ENCODE results near the gene OR2H1. TPM values are rescaled to one million over a fixed set of nuclear protein-coding genes. Genes with fewer than 3 reads are reported as not detected.
"Not testable (repeated sequence)": the region's sequence is repeated elsewhere in the genome, so short reads cannot be mapped to it uniquely, and the experiment has no call there.

The OR2H1 gene
- not detected for total RNA-seq

- Mint-ChIP-seq H3K27ac (no peak within 1 kb of the TSS), H3K36me3 (ENCODE audit: low read depth) (no peaks in the 10 kb centered on the region), H3K4me1 (no peaks in the 10 kb centered on the region), H3K9me3 (ENCODE audit: low read depth) (no peaks in the 10 kb centered on the region), H3K27me3 (peaks cover 18% of the 10 kb centered on the region), H3K4me3 (no peak within 1 kb of the TSS)
- DNase-seq (no peak), ATAC-seq (no peak)
- ChIA-PET CTCF (no interaction called here), POLR2A (interaction anchor here (0.6 kb wide), 1 partner anchor 107 kb away, joined by 5 read pairs; no protein-coding TSS in a partner anchor)
- intact Hi-C loops (cut with DNase I, micrococcal nuclease), result no loop called here
Measured at GRCh38 chr6:29456971-29457370, at the start of gene OR2H1, which contains the start of gene OR11A1. Gene OR2H1 (plus strand): TSS chr6:29457155. CDS start chr6:29461770, 4,615 bp downstream. Gene OR11A1 (minus strand): TSS chr6:29457071. CDS start chr6:29427641, 29,430 bp downstream.

GRCh38 chr6:29414588-29414987 lies 42.4 kb upstream of the OR2H1 start, which contains the start of gene OR12D1:
Gene OR12D1 (plus strand): TSS chr6:29414928.
- no peak within 1 kb of the TSS for H3K27ac Mint-ChIP-seq
- DNase-seq (no peak), ATAC-seq (no peak)
- CTCF ChIA-PET, result no interaction called here
- intact Hi-C loops (cut with DNase I, micrococcal nuclease), result no loop called here
- H3K36me3 Mint-ChIP-seq (ENCODE audit: low read depth), result no peaks in the 10 kb centered on the region
- H3K27me3 Mint-ChIP-seq, result peaks cover 37% of the 10 kb centered on the region
- POLR2A ChIA-PET, result no interaction called here
- no peak within 1 kb of the TSS for H3K4me3 Mint-ChIP-seq
- no peaks in the 10 kb centered on the region for H3K4me1 Mint-ChIP-seq
- peaks cover 2% of the 10 kb centered on the region for H3K9me3 Mint-ChIP-seq (ENCODE audit: low read depth)

GRCh38 chr6:29419516-29419915 lies 37.4 kb upstream of the OR2H1 start:
- DNase-seq, result no peak
- POLR2A ChIA-PET, result no interaction called here
- ATAC-seq, result no peak
- CTCF ChIA-PET, result no interaction called here
- Mint-ChIP-seq H3K9me3 (ENCODE audit: low read depth) (no peaks in the 10 kb centered on the region), H3K36me3 (ENCODE audit: low read depth) (no peaks in the 10 kb centered on the region), H3K27me3 (peaks cover 36% of the 10 kb centered on the region), H3K27ac (no peak overlapping the region), H3K4me1 (peaks cover 4% of the 10 kb centered on the region), H3K4me3 (no peak overlapping the region)
- intact Hi-C loops (cut with DNase I, micrococcal nuclease), result no loop called here

- peaks cover 8% of the 10 kb centered on the region for H3K4me1 Mint-ChIP-seq
- no peaks in the 10 kb centered on the region for H3K36me3 Mint-ChIP-seq (ENCODE audit: low read depth)
- no peak overlapping the region for H3K4me3 Mint-ChIP-seq
- no peaks in the 10 kb centered on the region for H3K9me3 Mint-ChIP-seq (ENCODE audit: low read depth)
- H3K27me3 Mint-ChIP-seq, result peaks cover 43% of the 10 kb centered on the region
- intact Hi-C loops (cut with DNase I, micrococcal nuclease), result no loop called here
- ChIA-PET POLR2A (no interaction called here), CTCF (no interaction called here)
- no peak overlapping the region for H3K27ac Mint-ChIP-seq
- ATAC-seq, result no peak
- no peak for DNase-seq
Measured at GRCh38 chr6:29424168-29424567, 32.8 kb upstream of the OR2H1 start.

- Mint-ChIP-seq H3K4me1 (peaks cover 8% of the 10 kb centered on the region), H3K27me3 (peaks cover 46% of the 10 kb centered on the region), H3K4me3 (no peak overlapping the region), H3K36me3 (ENCODE audit: low read depth) (no peaks in the 10 kb centered on the region), H3K27ac (no peak overlapping the region), H3K9me3 (ENCODE audit: low read depth) (no peaks in the 10 kb centered on the region)
- POLR2A ChIA-PET, result no interaction called here
- ATAC-seq (peak; percentile 94), DNase-seq (peak; percentile 25)
- intact Hi-C loops (cut with DNase I, micrococcal nuclease), result no loop called here
- CTCF ChIA-PET, result interaction anchor here (0.6 kb wide), 1 partner anchor 8 kb away, joined by 3 read pairs; no protein-coding TSS in a partner anchor
Measured at GRCh38 chr6:29424575-29424974, 32.4 kb upstream of the OR2H1 start.

- no peak overlapping the region for H3K4me3 Mint-ChIP-seq
Measured at GRCh38 chr6:29425075-29425474, 31.9 kb upstream of the OR2H1 start.

GRCh38 chr6:29426654-29427053 lies 30.3 kb upstream of the OR2H1 start:
- no peaks in the 10 kb centered on the region for H3K9me3 Mint-ChIP-seq (ENCODE audit: low read depth)
- no peak overlapping the region for H3K4me3 Mint-ChIP-seq
- POLR2A ChIA-PET, result no interaction called here
- CTCF ChIA-PET, result no interaction called here
- no peak for DNase-seq
- H3K27me3 Mint-ChIP-seq, result peaks cover 38% of the 10 kb centered on the region
- H3K4me1 Mint-ChIP-seq, result peaks cover 8% of the 10 kb centered on the region
- H3K27ac Mint-ChIP-seq, result no peak overlapping the region
- intact Hi-C loops (cut with DNase I, micrococcal nuclease), result no loop called here
- no peak for ATAC-seq
- no peaks in the 10 kb centered on the region for H3K36me3 Mint-ChIP-seq (ENCODE audit: low read depth)

More at GRCh38 chr6:29425075-29425474, 31.9 kb upstream of the OR2H1 start:
- intact Hi-C loops (cut with DNase I, micrococcal nuclease), result no loop called here
- no peaks in the 10 kb centered on the region for H3K36me3 Mint-ChIP-seq (ENCODE audit: low read depth)
- no peaks in the 10 kb centered on the region for H3K9me3 Mint-ChIP-seq (ENCODE audit: low read depth)
- ATAC-seq (no peak), DNase-seq (no peak)
- H3K27me3 Mint-ChIP-seq, result peaks cover 43% of the 10 kb centered on the region
- ChIA-PET POLR2A (no interaction called here), CTCF (interaction anchor here (0.6 kb wide), 1 partner anchor 9 kb away, joined by 3 read pairs; no protein-coding TSS in a partner anchor)
- H3K4me1 Mint-ChIP-seq, result peaks cover 8% of the 10 kb centered on the region
- no peak overlapping the region for H3K27ac Mint-ChIP-seq

GRCh38 chr6:29436730-29437129 lies 20.2 kb upstream of the OR2H1 start:
- intact Hi-C loops (cut with DNase I, micrococcal nuclease); H3K36me3 Mint-ChIP-seq (ENCODE audit: low read depth); H3K27ac Mint-ChIP-seq; POLR2A ChIA-PET; ATAC-seq; H3K9me3 Mint-ChIP-seq (ENCODE audit: low read depth); CTCF ChIA-PET; H3K4me3 Mint-ChIP-seq; H3K4me1 Mint-ChIP-seq: not testable (repeated sequence)
- H3K27me3 Mint-ChIP-seq, result peaks cover 20% of the 10 kb centered on the region
- DNase-seq, result peak; percentile 19

- Mint-ChIP-seq H3K4me1 (no peaks in the 10 kb centered on the region), H3K36me3 (ENCODE audit: low read depth) (no peaks in the 10 kb centered on the region), H3K9me3 (ENCODE audit: low read depth) (peaks cover under 1% of the 10 kb centered on the region), H3K27ac (no peak within 1 kb of the TSS), H3K4me3 (no peak within 1 kb of the TSS), H3K27me3 (peaks cover 23% of the 10 kb centered on the region)
- DNase-seq (no peak), ATAC-seq (no peak)
- ChIA-PET POLR2A (no interaction called here), CTCF (no interaction called here)
- intact Hi-C loops (cut with DNase I, micrococcal nuclease), result no loop called here
Measured at GRCh38 chr6:29439006-29439405, 17.9 kb upstream of the OR2H1 start, which contains the start of gene OR10C1. Gene OR10C1 (plus strand): TSS chr6:29439306. CDS start chr6:29440016, 710 bp downstream.

- H3K27ac Mint-ChIP-seq, result no peak overlapping the region
- peaks cover 40% of the 10 kb centered on the region for H3K27me3 Mint-ChIP-seq
- no peak for DNase-seq
- H3K36me3 Mint-ChIP-seq (ENCODE audit: low read depth), result no peaks in the 10 kb centered on the region
- H3K9me3 Mint-ChIP-seq (ENCODE audit: low read depth), result peaks cover 7% of the 10 kb centered on the region
- ChIA-PET CTCF (no interaction called here), POLR2A (no interaction called here)
- no peak overlapping the region for H3K4me3 Mint-ChIP-seq
- ATAC-seq, result no peak
- intact Hi-C loops (cut with DNase I, micrococcal nuclease), result no loop called here
- H3K4me1 Mint-ChIP-seq, result no peaks in the 10 kb centered on the region
Measured at GRCh38 chr6:29442719-29443118, 14.2 kb upstream of the OR2H1 start.

- ATAC-seq; H3K9me3 Mint-ChIP-seq (ENCODE audit: low read depth); POLR2A ChIA-PET; H3K4me3 Mint-ChIP-seq; H3K27ac Mint-ChIP-seq; H3K4me1 Mint-ChIP-seq; intact Hi-C loops (cut with DNase I, micrococcal nuclease); DNase-seq; H3K36me3 Mint-ChIP-seq (ENCODE audit: low read depth): not testable (repeated sequence)
- peaks cover 46% of the 10 kb centered on the region for H3K27me3 Mint-ChIP-seq
- CTCF ChIA-PET, result interaction anchor here (0.6 kb wide), 1 partner anchor 58 kb away, joined by 3 read pairs; no protein-coding TSS in a partner anchor
Measured at GRCh38 chr6:29444031-29444430, 12.9 kb upstream of the OR2H1 start.

- ATAC-seq (no peak), DNase-seq (no peak)
- ChIA-PET POLR2A (no interaction called here), CTCF (no interaction called here)
- Mint-ChIP-seq H3K27ac (no peak overlapping the region), H3K4me3 (no peak overlapping the region), H3K27me3 (peaks cover 55% of the 10 kb centered on the region), H3K36me3 (ENCODE audit: low read depth) (no peaks in the 10 kb centered on the region), H3K9me3 (ENCODE audit: low read depth) (peaks cover 7% of the 10 kb centered on the region), H3K4me1 (no peaks in the 10 kb centered on the region)
- intact Hi-C loops (cut with DNase I, micrococcal nuclease), result no loop called here
Measured at GRCh38 chr6:29447670-29448069, 9.3 kb upstream of the OR2H1 start.
